Measurements from ENCODE around the gene HMGN2. TPM values are rescaled to one million over a fixed set of nuclear protein-coding genes. Genes with fewer than 3 reads are reported as not detected.

HMGN2 gene
- total and polyA plus RNA-seq, 2 of the 13 experiments (the other 11 are each of a cell fraction or from before 2014, with no cell fraction given) = 63.4 to 343 TPM

DNA sequence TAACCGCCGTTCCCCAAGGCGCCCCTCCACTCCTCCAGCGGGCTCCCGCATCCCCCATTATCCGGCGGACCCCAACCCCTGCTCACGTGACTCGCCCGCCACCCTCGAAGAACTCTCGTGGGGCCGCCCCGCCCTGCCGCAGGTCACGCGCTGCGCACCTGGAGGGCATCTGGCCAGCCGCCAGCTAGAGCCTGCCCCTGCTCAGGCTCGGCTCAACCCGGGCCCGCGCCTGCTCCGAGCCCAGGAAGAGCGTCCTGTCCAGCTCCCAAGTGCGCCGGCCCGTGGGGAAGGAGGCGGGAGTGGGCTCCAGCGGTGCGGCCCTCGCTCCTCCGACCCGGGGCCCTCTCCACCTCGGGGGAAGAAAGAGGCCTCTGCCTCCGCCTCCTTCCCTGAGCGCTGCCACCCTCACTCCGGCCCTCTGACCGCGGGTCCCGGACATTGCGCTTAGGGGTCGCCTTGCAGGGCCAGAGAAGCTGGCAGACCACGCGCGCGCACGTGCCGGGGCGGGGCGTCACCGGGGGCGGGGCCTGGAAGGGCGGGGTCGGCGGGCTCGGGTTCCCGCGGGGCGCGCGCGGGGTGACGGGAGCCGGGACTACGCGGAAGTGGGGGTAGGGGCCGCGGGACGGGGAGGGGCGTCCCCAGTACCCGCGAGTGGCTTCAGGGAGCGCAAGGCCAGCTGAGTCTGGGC, 28.4 kb downstream of the HMGN2 start (continued):
- TF ChIP-seq, protein P1, sequence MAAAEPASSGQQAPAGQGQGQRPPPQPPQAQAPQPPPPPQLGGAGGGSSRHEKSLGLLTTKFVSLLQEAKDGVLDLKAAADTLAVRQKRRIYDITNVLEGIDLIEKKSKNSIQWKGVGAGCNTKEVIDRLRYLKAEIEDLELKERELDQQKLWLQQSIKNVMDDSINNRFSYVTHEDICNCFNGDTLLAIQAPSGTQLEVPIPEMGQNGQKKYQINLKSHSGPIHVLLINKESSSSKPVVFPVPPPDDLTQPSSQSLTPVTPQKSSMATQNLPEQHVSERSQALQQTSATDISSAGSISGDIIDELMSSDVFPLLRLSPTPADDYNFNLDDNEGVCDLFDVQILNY (CRISPR knock-in tag; conservative IDR thresholded peaks at IDR 0.05) = peak; percentile 35
- TF ChIP-seq ZNF232 (CRISPR knock-in tag; IDR thresholded peaks at IDR 0.05; ENCODE audit: borderline replicate concordance) = no peak
- 0 out of 2 replicates have a peak, but pooled peaks have one; percentile 45 for TF ChIP-seq ZNF780A (CRISPR knock-in tag; IDR thresholded peaks at IDR 0.05)
- TF ChIP-seq NONO (IDR thresholded peaks at IDR 0.05) = no peak
- peak; percentile 82 for TF ChIP-seq NONO (CRISPR knock-in tag; conservative IDR thresholded peaks at IDR 0.05)
- TF ChIP-seq, protein P2, sequence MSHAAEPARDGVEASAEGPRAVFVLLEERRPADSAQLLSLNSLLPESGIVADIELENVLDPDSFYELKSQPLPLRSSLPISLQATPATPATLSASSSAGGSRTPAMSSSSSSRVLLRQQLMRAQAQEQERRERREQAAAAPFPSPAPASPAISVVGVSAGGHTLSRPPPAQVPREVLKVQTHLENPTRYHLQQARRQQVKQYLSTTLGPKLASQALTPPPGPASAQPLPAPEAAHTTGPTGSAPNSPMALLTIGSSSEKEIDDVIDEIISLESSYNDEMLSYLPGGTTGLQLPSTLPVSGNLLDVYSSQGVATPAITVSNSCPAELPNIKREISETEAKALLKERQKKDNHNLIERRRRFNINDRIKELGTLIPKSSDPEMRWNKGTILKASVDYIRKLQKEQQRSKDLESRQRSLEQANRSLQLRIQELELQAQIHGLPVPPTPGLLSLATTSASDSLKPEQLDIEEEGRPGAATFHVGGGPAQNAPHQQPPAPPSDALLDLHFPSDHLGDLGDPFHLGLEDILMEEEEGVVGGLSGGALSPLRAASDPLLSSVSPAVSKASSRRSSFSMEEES (CRISPR knock-in tag; IDR thresholded peaks at IDR 0.05) = peak; percentile 87
- TF ChIP-seq, protein P3, sequence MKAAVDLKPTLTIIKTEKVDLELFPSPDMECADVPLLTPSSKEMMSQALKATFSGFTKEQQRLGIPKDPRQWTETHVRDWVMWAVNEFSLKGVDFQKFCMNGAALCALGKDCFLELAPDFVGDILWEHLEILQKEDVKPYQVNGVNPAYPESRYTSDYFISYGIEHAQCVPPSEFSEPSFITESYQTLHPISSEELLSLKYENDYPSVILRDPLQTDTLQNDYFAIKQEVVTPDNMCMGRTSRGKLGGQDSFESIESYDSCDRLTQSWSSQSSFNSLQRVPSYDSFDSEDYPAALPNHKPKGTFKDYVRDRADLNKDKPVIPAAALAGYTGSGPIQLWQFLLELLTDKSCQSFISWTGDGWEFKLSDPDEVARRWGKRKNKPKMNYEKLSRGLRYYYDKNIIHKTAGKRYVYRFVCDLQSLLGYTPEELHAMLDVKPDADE (CRISPR knock-in tag; IDR thresholded peaks at IDR 0.05) = no peak
- TF ChIP-seq ZNF607 (CRISPR knock-in tag; IDR thresholded peaks at IDR 0.05; ENCODE audit: borderline replicate concordance) = peak; percentile 49; the same call in 1 of the 2 replicates
- no peak for TF ChIP-seq KAT7 (CRISPR knock-in tag; IDR thresholded peaks at IDR 0.05; ENCODE audit: borderline replicate concordance)
- TF ChIP-seq, protein P4, sequence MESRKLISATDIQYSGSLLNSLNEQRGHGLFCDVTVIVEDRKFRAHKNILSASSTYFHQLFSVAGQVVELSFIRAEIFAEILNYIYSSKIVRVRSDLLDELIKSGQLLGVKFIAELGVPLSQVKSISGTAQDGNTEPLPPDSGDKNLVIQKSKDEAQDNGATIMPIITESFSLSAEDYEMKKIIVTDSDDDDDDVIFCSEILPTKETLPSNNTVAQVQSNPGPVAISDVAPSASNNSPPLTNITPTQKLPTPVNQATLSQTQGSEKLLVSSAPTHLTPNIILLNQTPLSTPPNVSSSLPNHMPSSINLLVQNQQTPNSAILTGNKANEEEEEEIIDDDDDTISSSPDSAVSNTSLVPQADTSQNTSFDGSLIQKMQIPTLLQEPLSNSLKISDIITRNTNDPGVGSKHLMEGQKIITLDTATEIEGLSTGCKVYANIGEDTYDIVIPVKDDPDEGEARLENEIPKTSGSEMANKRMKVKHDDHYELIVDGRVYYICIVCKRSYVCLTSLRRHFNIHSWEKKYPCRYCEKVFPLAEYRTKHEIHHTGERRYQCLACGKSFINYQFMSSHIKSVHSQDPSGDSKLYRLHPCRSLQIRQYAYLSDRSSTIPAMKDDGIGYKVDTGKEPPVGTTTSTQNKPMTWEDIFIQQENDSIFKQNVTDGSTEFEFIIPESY (CRISPR knock-in tag; IDR thresholded peaks at IDR 0.05) = no peak; the same call in 1 of the 2 replicates
- TF ChIP-seq, protein P5, sequence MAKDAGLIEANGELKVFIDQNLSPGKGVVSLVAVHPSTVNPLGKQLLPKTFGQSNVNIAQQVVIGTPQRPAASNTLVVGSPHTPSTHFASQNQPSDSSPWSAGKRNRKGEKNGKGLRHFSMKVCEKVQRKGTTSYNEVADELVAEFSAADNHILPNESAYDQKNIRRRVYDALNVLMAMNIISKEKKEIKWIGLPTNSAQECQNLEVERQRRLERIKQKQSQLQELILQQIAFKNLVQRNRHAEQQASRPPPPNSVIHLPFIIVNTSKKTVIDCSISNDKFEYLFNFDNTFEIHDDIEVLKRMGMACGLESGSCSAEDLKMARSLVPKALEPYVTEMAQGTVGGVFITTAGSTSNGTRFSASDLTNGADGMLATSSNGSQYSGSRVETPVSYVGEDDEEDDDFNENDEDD (CRISPR knock-in tag; IDR thresholded peaks at IDR 0.05; ENCODE audit: borderline replicate concordance) = peak; percentile 83; the same call in 1 of the 2 replicates
- TF ChIP-seq SMYD3 (CRISPR knock-in tag; IDR thresholded peaks at IDR 0.05) = no peak
- TF ChIP-seq SMAD1 (CRISPR knock-in tag; IDR thresholded peaks at IDR 0.05; ENCODE audit: borderline replicate concordance, low read depth) = peak; percentile 93; the same call in 1 of the 2 replicates
- peak; percentile 94; the same call in 1 of the 2 replicates for TF ChIP-seq ZNF713 (CRISPR knock-in tag; IDR thresholded peaks at IDR 0.05)
- 0 out of 2 replicates have a peak, but pooled peaks have one; percentile 0 for TF ChIP-seq HMG20B (CRISPR knock-in tag; conservative IDR thresholded peaks at IDR 0.05)
- TF ChIP-seq, protein P6, sequence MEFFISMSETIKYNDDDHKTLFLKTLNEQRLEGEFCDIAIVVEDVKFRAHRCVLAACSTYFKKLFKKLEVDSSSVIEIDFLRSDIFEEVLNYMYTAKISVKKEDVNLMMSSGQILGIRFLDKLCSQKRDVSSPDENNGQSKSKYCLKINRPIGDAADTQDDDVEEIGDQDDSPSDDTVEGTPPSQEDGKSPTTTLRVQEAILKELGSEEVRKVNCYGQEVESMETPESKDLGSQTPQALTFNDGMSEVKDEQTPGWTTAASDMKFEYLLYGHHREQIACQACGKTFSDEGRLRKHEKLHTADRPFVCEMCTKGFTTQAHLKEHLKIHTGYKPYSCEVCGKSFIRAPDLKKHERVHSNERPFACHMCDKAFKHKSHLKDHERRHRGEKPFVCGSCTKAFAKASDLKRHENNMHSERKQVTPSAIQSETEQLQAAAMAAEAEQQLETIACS (CRISPR knock-in tag; IDR thresholded peaks at IDR 0.05) = peak; percentile 19; the same call in 1 of the 2 replicates
- TF ChIP-seq BORCS8-MEF2B (CRISPR knock-in tag; IDR thresholded peaks at IDR 0.05) = no peak; the same call in none of the 2 replicates

Data from HepG2 (cell line).